OCI-LY1 (cell line): ENCODE data around the gene CORIN.

ENCODE experiments used
- H2AFZ ChIP-seq: fragments of 200-600 bp; sonication (generic), shearing (Covaris generic); 2 replicates; pipeline ENCODE4 v1.6.0; 2014; ENCODE audit warnings: antibody characterized with exemption, mild to moderate bottlenecking, low read length
- H3F3A ChIP-seq: fragments of 200-600 bp; sonication (generic), shearing (Covaris generic); 2 replicates; pipeline ENCODE4 v1.6.0; 2014; ENCODE audit warnings: mild to moderate bottlenecking, antibody characterized with exemption, low read length, moderate library complexity; ENCODE audit not compliant: insufficient read depth
- H3K27ac ChIP-seq: fragments of 200-600 bp; sonication (generic); 2 replicates; pipeline ENCODE4 v1.5.1; 2014; ENCODE audit warnings: low read length, mixed run types, mild to moderate bottlenecking, low read depth; ENCODE audit not compliant: poor library complexity, severe bottlenecking
- H3K27me3 ChIP-seq: fragments of 200-600 bp; sonication (generic); 2 replicates; pipeline ENCODE4 v1.6.0; 2014; ENCODE audit warnings: antibody characterized with exemption, mild to moderate bottlenecking, low read length, moderate library complexity; ENCODE audit not compliant: insufficient read depth
- H3K36me3 ChIP-seq: fragments of 200-600 bp; sonication (generic); 2 replicates; pipeline ENCODE4 v1.6.1; 2014; ENCODE audit warnings: mild to moderate bottlenecking, antibody characterized with exemption, low read length, moderate library complexity, mixed read lengths; ENCODE audit not compliant: insufficient read depth
- H3K4me1 ChIP-seq: fragments of 200-600 bp; sonication (generic); 2 replicates; pipeline ENCODE4 v1.5.1; 2014; ENCODE audit warnings: mild to moderate bottlenecking, low read length, moderate library complexity; ENCODE audit not compliant: insufficient read depth, severe bottlenecking
- H3K4me2 ChIP-seq: fragments of 200-600 bp; sonication (generic), shearing (Covaris generic); 2 replicates; pipeline ENCODE4 v1.6.1; 2014; ENCODE audit warnings: low read length
- H3K4me3 ChIP-seq: fragments of 200-600 bp; sonication (generic); 2 replicates; pipeline ENCODE4 v1.5.1; 2014; ENCODE audit warnings: low read length, low read depth, mild to moderate bottlenecking, mixed read lengths; ENCODE audit not compliant: poor library complexity, severe bottlenecking
- H3K79me2 ChIP-seq: fragments of 200-600 bp; shearing (Covaris generic); 2 replicates; pipeline ENCODE4 v1.6.1; 2016; ENCODE audit warnings: mixed run types, low read length, mixed read lengths; ENCODE audit not compliant: insufficient read depth
- H3K9ac ChIP-seq: fragments of 200-600 bp; sonication (generic), shearing (Covaris generic); 2 replicates; pipeline ENCODE4 v1.6.1; 2014; ENCODE audit warnings: mild to moderate bottlenecking, low read length, mixed read lengths
- H3K9me2 ChIP-seq: fragments of 200-600 bp; sonication (generic), shearing (Covaris generic); 2 replicates; pipeline ENCODE4 v1.6.1; 2014; ENCODE audit warnings: low read depth, mild to moderate bottlenecking, low read length, mixed read lengths
- H3K9me3 ChIP-seq: fragments of 200-600 bp; shearing (Covaris generic); 2 replicates; pipeline ENCODE4 v1.6.1; 2014; ENCODE audit warnings: low read length, mixed read lengths
- H4K20me1 ChIP-seq: fragments of 200-600 bp; sonication (generic), shearing (Covaris generic); 2 replicates; pipeline ENCODE4 v1.6.0; 2016; ENCODE audit warnings: mild to moderate bottlenecking, low read length; ENCODE audit not compliant: insufficient read depth
- EZH2 ChIP-seq: fragments of 200-600 bp; sonication (generic), shearing (Covaris generic); IDR thresholded peaks from 2 replicates; pipeline ENCODE4 v1.8.0; 2017; ENCODE audit warnings: borderline replicate concordance, mixed run types, mild to moderate bottlenecking, antibody characterized with exemption, low read length, moderate library complexity, mixed read lengths
- TF ChIP-seq, protein P1 (sequence below): fragments of 200-600 bp; sonication (generic), shearing (Covaris generic); IDR thresholded peaks from 2 replicates; pipeline ENCODE4 v1.5.1; 2017; ENCODE audit warnings: mild to moderate bottlenecking, antibody characterized with exemption, low read length, moderate library complexity, mixed read lengths

The CORIN gene

DNA sequence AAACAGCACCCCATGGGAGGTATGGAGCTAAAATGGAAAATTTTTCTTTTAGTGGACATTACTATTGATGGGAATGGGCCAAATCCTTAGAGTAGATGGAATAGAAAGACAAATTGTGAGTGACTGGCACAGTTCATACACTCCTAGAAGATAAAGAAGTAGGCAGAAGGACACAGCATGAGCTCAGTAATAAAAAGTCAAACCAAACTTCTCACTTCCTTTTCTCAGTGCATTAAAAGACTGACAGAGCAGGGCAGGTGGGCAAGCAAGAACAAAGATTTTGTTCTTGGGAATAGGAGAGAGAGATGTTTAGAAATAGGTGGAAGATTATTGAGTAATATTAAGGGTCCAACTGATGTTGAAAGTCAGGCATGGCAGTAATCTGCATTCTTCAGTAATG is 220.3 kb downstream of the CORIN start:
- H3K79me2 ChIP-seq: no peaks in the 10 kb centered on the region
- TF ChIP-seq, protein P1, sequence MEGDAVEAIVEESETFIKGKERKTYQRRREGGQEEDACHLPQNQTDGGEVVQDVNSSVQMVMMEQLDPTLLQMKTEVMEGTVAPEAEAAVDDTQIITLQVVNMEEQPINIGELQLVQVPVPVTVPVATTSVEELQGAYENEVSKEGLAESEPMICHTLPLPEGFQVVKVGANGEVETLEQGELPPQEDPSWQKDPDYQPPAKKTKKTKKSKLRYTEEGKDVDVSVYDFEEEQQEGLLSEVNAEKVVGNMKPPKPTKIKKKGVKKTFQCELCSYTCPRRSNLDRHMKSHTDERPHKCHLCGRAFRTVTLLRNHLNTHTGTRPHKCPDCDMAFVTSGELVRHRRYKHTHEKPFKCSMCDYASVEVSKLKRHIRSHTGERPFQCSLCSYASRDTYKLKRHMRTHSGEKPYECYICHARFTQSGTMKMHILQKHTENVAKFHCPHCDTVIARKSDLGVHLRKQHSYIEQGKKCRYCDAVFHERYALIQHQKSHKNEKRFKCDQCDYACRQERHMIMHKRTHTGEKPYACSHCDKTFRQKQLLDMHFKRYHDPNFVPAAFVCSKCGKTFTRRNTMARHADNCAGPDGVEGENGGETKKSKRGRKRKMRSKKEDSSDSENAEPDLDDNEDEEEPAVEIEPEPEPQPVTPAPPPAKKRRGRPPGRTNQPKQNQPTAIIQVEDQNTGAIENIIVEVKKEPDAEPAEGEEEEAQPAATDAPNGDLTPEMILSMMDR: no peak
- TF ChIP-seq EZH2: no peak
- H3K27me3 ChIP-seq: no peaks in the 10 kb centered on the region
- no peak overlapping the region for H3K9ac ChIP-seq
- H3K9me3 ChIP-seq: no peaks in the 10 kb centered on the region
- H3K27ac ChIP-seq: no peak overlapping the region
- no peaks in the 10 kb centered on the region for H3F3A ChIP-seq
- H3K4me1 ChIP-seq: no peaks in the 10 kb centered on the region
- H3K36me3 ChIP-seq: no peaks in the 10 kb centered on the region
- no peak overlapping the region for H2AFZ ChIP-seq
- H3K4me3 ChIP-seq: no peak overlapping the region
- H4K20me1 ChIP-seq: no peaks in the 10 kb centered on the region
- H3K9me2 ChIP-seq: no peaks in the 10 kb centered on the region
- H3K4me2 ChIP-seq: no peak overlapping the region

DNA sequence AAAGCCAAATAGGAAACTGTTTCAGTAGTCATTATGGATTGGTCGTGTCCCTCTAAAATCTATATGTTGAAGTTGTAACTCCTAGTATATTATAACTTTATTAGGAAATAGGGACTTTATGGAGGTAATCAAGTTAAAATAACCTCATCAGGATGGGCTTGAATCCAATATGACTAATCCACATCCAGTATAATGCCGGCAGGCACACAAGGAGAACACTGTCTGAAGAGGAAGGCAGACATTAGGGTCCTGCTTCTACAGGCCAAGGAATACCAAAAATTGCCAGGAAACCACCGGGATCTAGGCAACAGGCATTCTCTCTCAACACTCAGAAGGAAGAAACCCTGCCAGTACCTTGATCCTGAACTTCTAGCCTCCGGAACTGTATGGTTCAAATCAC is 222.5 kb downstream of the CORIN start:
- no peaks in the 10 kb centered on the region for H3K4me1 ChIP-seq
- H3F3A ChIP-seq: no peaks in the 10 kb centered on the region
- H3K36me3 ChIP-seq: no peaks in the 10 kb centered on the region
- no peak for TF ChIP-seq EZH2
- TF ChIP-seq, protein P1: no peak
- no peak overlapping the region for H3K9ac ChIP-seq
- H3K4me2 ChIP-seq: no peak overlapping the region
- H3K79me2 ChIP-seq: no peaks in the 10 kb centered on the region
- no peak overlapping the region for H2AFZ ChIP-seq
- H4K20me1 ChIP-seq: no peaks in the 10 kb centered on the region
- H3K27me3 ChIP-seq: no peaks in the 10 kb centered on the region
- H3K27ac ChIP-seq: no peak overlapping the region
- no peak overlapping the region for H3K4me3 ChIP-seq
- H3K9me3 ChIP-seq: no peaks in the 10 kb centered on the region
- no peaks in the 10 kb centered on the region for H3K9me2 ChIP-seq

DNA sequence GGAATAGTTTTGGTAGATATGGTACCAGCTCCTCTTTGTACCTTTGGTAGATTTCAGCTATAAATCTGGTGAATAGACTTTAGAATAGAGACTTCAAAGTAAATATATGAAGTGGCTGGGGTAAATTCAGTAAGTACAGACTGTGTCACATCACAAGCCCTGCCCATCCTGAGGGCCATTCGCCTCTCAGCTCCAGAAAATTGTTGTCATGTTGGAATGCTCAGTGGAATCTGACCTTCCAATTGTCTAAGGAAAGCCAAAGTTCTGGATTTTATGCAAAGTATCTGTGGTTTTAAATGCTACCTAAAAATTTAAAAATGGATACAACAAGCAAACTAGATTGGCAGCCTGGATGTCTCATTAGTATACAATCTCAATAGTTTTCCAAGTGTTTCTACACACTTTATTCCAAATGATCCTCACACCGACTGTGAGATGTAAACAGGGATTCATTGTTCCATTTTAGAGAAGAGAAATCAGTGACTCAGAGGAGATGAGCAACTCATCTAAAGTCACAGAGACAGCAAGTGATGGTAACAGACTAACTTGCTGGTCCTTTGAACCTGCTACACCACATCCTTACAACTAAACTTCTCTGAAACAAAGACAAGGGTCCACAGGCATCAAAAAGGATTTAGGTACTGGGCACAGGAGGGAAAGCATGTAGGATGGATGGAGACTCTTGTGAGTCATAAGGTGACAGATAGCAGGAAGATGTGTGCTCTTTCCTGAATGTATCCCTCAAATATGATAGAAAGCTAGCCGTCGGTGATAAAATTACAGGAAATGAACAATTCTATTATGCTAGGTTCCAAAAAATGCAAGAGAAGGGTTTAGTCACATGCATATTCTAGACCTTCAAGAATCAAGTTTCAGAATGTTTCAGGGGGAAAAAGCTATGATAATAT is 225.5 kb downstream of the CORIN start:
- no peak overlapping the region for H3K9ac ChIP-seq
- H3K27ac ChIP-seq: no peak overlapping the region
- no peak overlapping the region for H3K4me2 ChIP-seq
- H3F3A ChIP-seq: no peaks in the 10 kb centered on the region
- H3K9me3 ChIP-seq: no peaks in the 10 kb centered on the region
- no peaks in the 10 kb centered on the region for H3K4me1 ChIP-seq
- H2AFZ ChIP-seq: no peak overlapping the region
- H3K4me3 ChIP-seq: no peak overlapping the region
- H3K9me2 ChIP-seq: no peaks in the 10 kb centered on the region
- no peaks in the 10 kb centered on the region for H4K20me1 ChIP-seq
- H3K79me2 ChIP-seq: no peaks in the 10 kb centered on the region
- TF ChIP-seq EZH2: no peak
- TF ChIP-seq, protein P1: no peak
- no peaks in the 10 kb centered on the region for H3K27me3 ChIP-seq
- H3K36me3 ChIP-seq: no peaks in the 10 kb centered on the region
